Right lobe of liver (tissue), 6 donors: ENCODE results near the gene PRKACG. TPM values are rescaled to one million over a fixed set of nuclear protein-coding genes. Genes with fewer than 3 reads are reported as not detected.
"Not testable (repeated sequence)": the region's sequence is repeated elsewhere in the genome, so short reads cannot be mapped to it uniquely, and the experiment has no call there.

ENCODE experiments used
- ATAC-seq, 4 donors: fragments of 200-7000 bp; cut with Tn5 transposase; one replicate each; pipeline ENCODE4 v1.9.1; 2020; ENCODE audit warnings: mild to moderate bottlenecking in 4 of 4, moderate library complexity in 4 of 4
- DNase-seq, 3 donors: peaks; one replicate each; pipeline ENCODE4 v3.0.0-alpha.2; 2020
- H3K27ac ChIP-seq, 3 donors: fragments of 200-600 bp; one replicate each; pipeline ENCODE4 v1.8.0; 2022
- H3K27me3 ChIP-seq, 2 donors: fragments of 200-600 bp; one replicate each; pipeline ENCODE4 v1.8.0; 2022
- H3K36me3 ChIP-seq, 4 donors: fragments of 200-600 bp; sonication (generic) in 1 of 4; one replicate each; pipeline versions ENCODE4 v1.5.1 to v1.8.0; 2017 to 2022; ENCODE audit warnings: control low read depth in 1 of 4
- H3K4me1 ChIP-seq, 4 donors: fragments of 200-600 bp; sonication (generic) in 1 of 4; one replicate each; pipeline versions ENCODE4 v1.5.1 to v1.8.0; 2017 to 2022; ENCODE audit warnings: control low read depth in 1 of 4
- H3K4me3 ChIP-seq, 3 donors: fragments of 200-600 bp; one replicate each; pipeline ENCODE4 v1.8.0; 2022
- H3K9me3 ChIP-seq, 4 donors: fragments of 200-600 bp; sonication (generic) in 1 of 4; one replicate each; pipeline versions ENCODE4 v1.5.1 to v1.8.0; 2017 to 2022; ENCODE audit warnings: control low read depth in 1 of 4
- POLR2A ChIP-seq: fragments of 450-650 bp; IDR thresholded peaks from one replicate; pipeline ENCODE4 v1.6.1; 2017; ENCODE audit warnings: antibody characterized with exemption, mild to moderate bottlenecking
- WGBS: methylation state at CpG from one replicate; pipeline ENCODE4 v1.1.6; 2018; ENCODE audit warnings: low coverage, low lambda C conversion rate; ENCODE audit not compliant: insufficient coverage; ENCODE audit errors: missing lambda C conversion rate; 5-methylcytosine and 5-hydroxymethylcytosine counted together
- intact Hi-C, 2 donors: fragments of 100-400 bp; cut with DNase I; formaldehyde crosslinking; loops; one replicate each; pipeline versions ENCODE4 v1.11.2 to v1.14.1; 2022
- total RNA-seq, 6 experiments: library from RNA; depleted of rRNA in 2 of 6; stranded (reverse); fragments of >200 nt in 2 of 6; fragmentation: NEBNext Ultra II Directional in 3 of 6; extraction: Animal tissue kit (Norgen Biotek cat#: 25700) in 3 of 6; gene quantifications; one replicate each; pipeline versions ENCODE4 v1.1.0 to v1.2.4, GENCODE V29; 2016 to 2023
- TF ChIP-seq, protein P1 (sequence below), 4 donors: fragments of 200-600 bp in 3 of 4; fragments of 450-650 bp in 1 of 4; IDR thresholded peaks; one replicate each; pipeline versions ENCODE4 v1.5.1 to v1.8.0; 2016 to 2022; ENCODE audit warnings: antibody characterized with exemption in 4 of 4, mild to moderate bottlenecking in 2 of 4
- donor health status: DM: no; HTN: yes; CAD: no.
- donor health status: DM: no; HTN: no; CAD: no.
- donor health status: DM: no; HTN: no; CAD: no.
- donor health status: DM: no; HTN: yes; CAD: no.
- donor health status: DM: no; HTN: yes; CAD: no.

Gene PRKACG
- total RNA-seq, 6 experiments from 2014 or later, result not detected

DNA sequence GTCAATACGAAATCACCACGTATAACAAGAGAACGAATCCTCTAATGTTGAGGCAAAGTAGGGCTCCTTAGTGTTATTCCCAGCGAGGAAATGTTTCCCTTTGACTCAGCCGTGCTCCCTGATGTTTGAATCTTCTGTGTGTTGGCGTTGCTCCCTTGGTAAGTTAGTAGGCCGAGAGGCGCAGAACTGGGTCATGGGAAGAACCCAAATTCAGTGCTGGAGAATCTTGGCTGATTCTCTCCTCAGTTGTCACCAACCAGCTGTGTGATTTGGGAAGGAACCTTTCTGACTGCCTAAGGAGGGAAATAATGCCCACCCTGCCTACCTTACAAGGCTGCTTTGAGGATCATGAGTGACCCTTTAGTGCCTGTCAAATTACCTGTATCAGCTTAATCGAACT lies 22.5 kb downstream of the PRKACG start:
- 75% methylated on average over 8 of the region's 9 CpGs for WGBS
- no peak for TF ChIP-seq POLR2A
- TF ChIP-seq, protein P1, sequence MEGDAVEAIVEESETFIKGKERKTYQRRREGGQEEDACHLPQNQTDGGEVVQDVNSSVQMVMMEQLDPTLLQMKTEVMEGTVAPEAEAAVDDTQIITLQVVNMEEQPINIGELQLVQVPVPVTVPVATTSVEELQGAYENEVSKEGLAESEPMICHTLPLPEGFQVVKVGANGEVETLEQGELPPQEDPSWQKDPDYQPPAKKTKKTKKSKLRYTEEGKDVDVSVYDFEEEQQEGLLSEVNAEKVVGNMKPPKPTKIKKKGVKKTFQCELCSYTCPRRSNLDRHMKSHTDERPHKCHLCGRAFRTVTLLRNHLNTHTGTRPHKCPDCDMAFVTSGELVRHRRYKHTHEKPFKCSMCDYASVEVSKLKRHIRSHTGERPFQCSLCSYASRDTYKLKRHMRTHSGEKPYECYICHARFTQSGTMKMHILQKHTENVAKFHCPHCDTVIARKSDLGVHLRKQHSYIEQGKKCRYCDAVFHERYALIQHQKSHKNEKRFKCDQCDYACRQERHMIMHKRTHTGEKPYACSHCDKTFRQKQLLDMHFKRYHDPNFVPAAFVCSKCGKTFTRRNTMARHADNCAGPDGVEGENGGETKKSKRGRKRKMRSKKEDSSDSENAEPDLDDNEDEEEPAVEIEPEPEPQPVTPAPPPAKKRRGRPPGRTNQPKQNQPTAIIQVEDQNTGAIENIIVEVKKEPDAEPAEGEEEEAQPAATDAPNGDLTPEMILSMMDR (IDR thresholded peaks at IDR 0.05), result no peak
- intact Hi-C loops, result no loop called here
- Histone ChIP-seq H3K27ac (no peak overlapping the region), H3K36me3 (no peaks in the 10 kb centered on the region), H3K27me3 (no peaks in the 10 kb centered on the region), H3K4me1 (no peaks in the 10 kb centered on the region), H3K9me3 (no peaks in the 10 kb centered on the region), H3K4me3 (no peak overlapping the region)
- DNase-seq (no peak), ATAC-seq (no peak)

DNA sequence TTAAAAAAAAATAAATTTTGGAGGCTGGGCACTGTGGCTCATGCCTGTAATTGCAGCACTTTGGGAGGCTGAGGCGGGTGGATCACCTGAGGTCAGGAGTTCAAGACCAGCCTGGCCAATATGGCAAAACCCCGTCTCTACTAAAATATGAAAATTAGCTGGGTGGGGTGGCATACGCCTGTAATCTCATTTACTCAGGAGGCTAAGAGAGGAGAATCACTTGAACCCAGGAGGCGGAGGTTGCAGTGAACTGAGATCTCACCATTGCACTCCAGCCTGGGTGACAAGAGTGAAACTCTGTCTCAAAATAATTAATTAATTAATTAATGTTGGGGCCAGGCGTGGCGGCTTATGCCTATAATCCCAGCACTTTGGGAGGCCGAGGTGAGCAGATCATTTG lies 27.0 kb downstream of the PRKACG start:
- H3K4me3 ChIP-seq, H3K4me1 ChIP-seq, H3K27ac ChIP-seq, H3K9me3 ChIP-seq, ATAC-seq, H3K36me3 ChIP-seq, H3K27me3 ChIP-seq, intact Hi-C loops, DNase-seq: not testable (repeated sequence)
- 86% methylated on average over 7 of the region's 7 CpGs for WGBS

DNA sequence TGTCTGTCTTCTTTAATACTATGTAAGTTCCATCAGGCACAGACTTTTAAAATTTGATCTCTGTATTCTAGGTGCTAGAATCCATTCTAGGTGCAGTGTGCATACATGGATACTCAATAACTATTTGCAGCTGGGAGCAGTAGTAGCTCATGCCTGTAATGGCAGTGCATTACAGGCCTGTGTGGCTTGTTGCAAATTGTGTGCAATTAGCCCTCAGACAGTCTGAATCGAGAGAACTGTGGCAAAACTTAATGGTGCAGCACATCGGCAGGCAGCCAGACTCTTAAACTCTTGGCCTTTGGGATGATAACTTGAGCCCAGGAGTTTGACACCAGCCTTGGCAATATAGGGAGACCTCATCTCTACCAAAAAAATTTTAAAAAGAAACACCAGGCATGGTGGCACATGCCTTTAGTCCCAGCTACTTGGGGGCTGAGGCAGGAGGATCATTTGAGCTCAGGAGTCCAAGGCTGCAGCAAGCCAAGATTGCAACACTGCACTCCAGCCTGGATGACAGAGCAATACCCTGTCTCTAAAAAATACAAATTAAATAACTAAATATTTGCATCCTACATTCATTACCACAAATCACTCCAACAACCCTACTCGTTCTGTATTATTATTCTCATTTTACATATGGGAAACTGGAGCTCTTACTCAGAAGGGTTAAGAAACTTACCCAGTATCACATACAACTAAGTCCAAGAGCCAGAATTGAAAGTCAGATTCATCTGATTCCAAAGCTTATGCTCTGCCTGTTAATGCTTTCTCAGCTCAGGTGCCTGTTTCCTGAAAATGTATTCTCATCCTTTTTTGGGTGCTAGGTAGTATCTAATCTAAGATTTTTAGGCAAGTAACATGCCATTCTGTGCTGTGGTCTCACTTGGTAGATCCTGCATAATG lies 30.1 kb downstream of the PRKACG start:
- Histone ChIP-seq H3K4me1 (no peaks in the 10 kb centered on the region), H3K27me3 (no peaks in the 10 kb centered on the region), H3K27ac (no peak overlapping the region), H3K4me3 (no peak overlapping the region), H3K36me3 (no peaks in the 10 kb centered on the region), H3K9me3 (no peaks in the 10 kb centered on the region)
- ATAC-seq (no peak), DNase-seq (no peak)
- 42% methylated on average over 3 of the region's 3 CpGs for WGBS
- intact Hi-C loops, result no loop called here
- TF ChIP-seq, protein P1 (IDR thresholded peaks at IDR 0.05), result no peak
- no peak for TF ChIP-seq POLR2A

DNA sequence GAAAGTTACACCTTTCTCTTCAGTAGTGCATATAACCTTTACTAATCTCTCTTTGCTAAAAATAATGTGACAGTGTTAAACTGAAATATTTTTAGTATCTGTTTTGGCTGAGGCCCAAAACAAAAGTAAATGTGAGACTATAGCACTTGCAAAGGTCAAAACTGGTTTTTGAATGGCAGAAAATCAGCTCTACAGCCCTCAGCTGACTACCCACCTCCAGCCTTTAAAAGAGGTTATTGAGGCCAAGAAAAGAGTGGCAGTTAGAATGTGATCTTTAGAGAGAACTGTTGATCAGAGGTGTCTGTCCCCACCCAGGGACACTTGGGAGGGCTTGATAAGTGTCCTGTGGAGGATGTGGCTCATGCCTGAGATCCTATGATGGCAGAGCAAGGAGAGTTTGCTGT lies 30.9 kb downstream of the PRKACG start:
- H3K4me3 ChIP-seq, result no peak overlapping the region
- no peaks in the 10 kb centered on the region for H3K9me3 ChIP-seq
- TF ChIP-seq, protein P1 (IDR thresholded peaks at IDR 0.05), result no peak
- TF ChIP-seq POLR2A, result no peak
- DNase-seq, result no peak
- intact Hi-C loops, result no loop called here
- H3K36me3 ChIP-seq, result no peaks in the 10 kb centered on the region
- H3K4me1 ChIP-seq, result no peaks in the 10 kb centered on the region
- ATAC-seq, result no peak
- H3K27ac ChIP-seq, result no peak overlapping the region
- no peaks in the 10 kb centered on the region for H3K27me3 ChIP-seq

DNA sequence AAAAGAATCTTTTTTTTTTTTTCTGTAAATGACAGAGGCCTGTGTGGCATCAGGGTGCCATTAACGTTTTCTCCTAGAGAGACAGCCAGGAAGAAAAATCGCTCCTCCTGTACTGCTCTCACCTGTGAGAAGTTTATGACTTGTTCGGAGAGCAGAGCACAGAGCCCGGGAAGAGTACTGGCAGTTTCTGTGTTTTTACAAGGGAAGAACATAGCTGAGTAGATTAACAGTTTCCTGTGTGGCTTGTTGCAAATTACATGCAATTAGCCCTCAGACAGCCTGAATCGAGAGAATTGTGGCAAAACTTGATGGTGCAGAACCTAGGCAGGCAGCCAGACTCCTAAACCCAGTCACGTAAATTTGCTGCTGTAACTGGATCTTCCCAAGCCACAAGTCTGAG lies 32.1 kb downstream of the PRKACG start:
- H3K4me3 ChIP-seq, result no peak overlapping the region
- H3K4me1 ChIP-seq, result no peaks in the 10 kb centered on the region
- H3K36me3 ChIP-seq, result no peaks in the 10 kb centered on the region
- no peak overlapping the region for H3K27ac ChIP-seq
- no peaks in the 10 kb centered on the region for H3K27me3 ChIP-seq
- ATAC-seq (no peak), DNase-seq (no peak)
- TF ChIP-seq, protein P1 (IDR thresholded peaks at IDR 0.05), result no peak
- TF ChIP-seq POLR2A, result no peak
- H3K9me3 ChIP-seq, result no peaks in the 10 kb centered on the region
- intact Hi-C loops, result no loop called here
- 17% methylated on average over 6 of the region's 6 CpGs for WGBS
